CD14-positive monocyte (primary cell): Measurements from ENCODE around the gene FGD6. TPM values are rescaled to one million over a fixed set of nuclear protein-coding genes. Genes with fewer than 3 reads are reported as not detected.

Source experiments
- DNase-seq, 3 donors: peaks; one replicate each; pipeline ENCODE4 v3.0.0-alpha.2; 2011 to 2022
- H2AFZ ChIP-seq: 2 replicates; pipeline ENCODE4 v1.6.0; 2012; ENCODE audit warnings: mild to moderate bottlenecking, low read depth, low read length, inconsistent platforms; ENCODE audit not compliant: insufficient read depth, poor library complexity, severe bottlenecking
- H3K27ac ChIP-seq, 2 donors: 1 replicate in 1 of 2; 2 replicates in 1 of 2; pipeline ENCODE4 v1.5.1; 2012 to 2013; ENCODE audit warnings: low read length in 2 of 2, control low read depth in 1 of 2, inconsistent platforms in 1 of 2, low read depth in 1 of 2, mild to moderate bottlenecking in 1 of 2
- H3K27me3 ChIP-seq, 2 donors: one replicate each; pipeline versions ENCODE4 v1.6.0 to v1.6.1; 2011 to 2013; ENCODE audit warnings: low read length in 2 of 2; ENCODE audit not compliant: control insufficient read depth in 2 of 2, insufficient read depth in 2 of 2
- H3K36me3 ChIP-seq, 2 donors: replicated peaks in 1 of 2; 1 replicate in 1 of 2; 2 replicates in 1 of 2; pipeline versions ENCODE4 v1.5.1 to v1.6.1; 2012 to 2013; ENCODE audit warnings: low read length in 2 of 2, control low read depth in 1 of 2, inconsistent platforms in 1 of 2, mild to moderate bottlenecking in 1 of 2; ENCODE audit not compliant: insufficient read depth in 2 of 2, control insufficient read depth in 1 of 2
- H3K4me1 ChIP-seq, 2 donors: 1 replicate in 1 of 2; 2 replicates in 1 of 2; pipeline versions ENCODE4 v1.5.1 to v1.6.1; 2012 to 2013; ENCODE audit warnings: low read length in 2 of 2, control low read depth in 1 of 2, inconsistent platforms in 1 of 2, mild to moderate bottlenecking in 1 of 2, moderate library complexity in 1 of 2; ENCODE audit not compliant: insufficient read depth in 2 of 2, control insufficient read depth in 1 of 2
- H3K4me2 ChIP-seq: replicated peaks from 2 replicates; pipeline ENCODE3; 2012; ENCODE audit warnings: low read length, moderate library complexity, mild to moderate bottlenecking; ENCODE audit not compliant: poor library complexity, severe bottlenecking; ENCODE audit errors: extremely low read depth
- H3K4me3 ChIP-seq, 3 experiments: fragments of 200-600 bp in 1 of 3; sonication (generic) in 1 of 3; replicated peaks in 1 of 3; 1 replicate in 2 of 3; 2 replicates in 1 of 3; pipeline ENCODE4 v1.5.1; 2011 to 2013; ENCODE audit warnings: low read length in 3 of 3, mild to moderate bottlenecking in 3 of 3, control low read depth in 2 of 3, low read depth in 2 of 3, inconsistent platforms in 1 of 3, moderate library complexity in 1 of 3
- H3K79me2 ChIP-seq: 2 replicates; pipeline ENCODE4 v1.6.0; 2012; ENCODE audit warnings: mild to moderate bottlenecking, control low read depth, inconsistent platforms, low read length, moderate library complexity; ENCODE audit not compliant: insufficient read depth
- H3K9ac ChIP-seq: 2 replicates; pipeline ENCODE4 v1.6.0; 2017; ENCODE audit warnings: low read length, mild to moderate bottlenecking; ENCODE audit not compliant: insufficient read depth, poor library complexity, severe bottlenecking
- H3K9me3 ChIP-seq, 2 donors: replicated peaks in 1 of 2; 1 replicate in 1 of 2; 2 replicates in 1 of 2; pipeline versions ENCODE4 v1.5.1 to v1.6.1; 2012 to 2013; ENCODE audit warnings: low read length in 2 of 2, control low read depth in 1 of 2; ENCODE audit not compliant: control insufficient read depth in 1 of 2, insufficient read depth in 1 of 2
- H4K20me1 ChIP-seq: 2 replicates; pipeline ENCODE4 v1.6.0; 2012; ENCODE audit warnings: mild to moderate bottlenecking, low read length, control low read depth, moderate library complexity; ENCODE audit not compliant: insufficient read depth
- H3K27ac Mint-ChIP-seq, 7 donors: one replicate each; pipeline ENCODE4 v1.8.0; 2020; ENCODE audit warnings: mild to moderate bottlenecking in 7 of 7, mixed read lengths in 7 of 7, moderate library complexity in 6 of 7, inconsistent platforms in 2 of 7
- H3K27me3 Mint-ChIP-seq, 3 donors: one replicate each; pipeline ENCODE4 v1.8.0; 2021 to 2022; ENCODE audit warnings: low read depth in 3 of 3, mild to moderate bottlenecking in 3 of 3, mixed read lengths in 3 of 3, moderate library complexity in 3 of 3, inconsistent platforms in 1 of 3
- H3K36me3 Mint-ChIP-seq, 2 donors: one replicate each; pipeline ENCODE4 v1.8.0; 2020; ENCODE audit warnings: mixed read lengths in 2 of 2, inconsistent platforms in 1 of 2, mild to moderate bottlenecking in 1 of 2
- H3K4me1 Mint-ChIP-seq: one replicate; pipeline ENCODE4 v1.8.0; 2020; ENCODE audit warnings: mild to moderate bottlenecking, mixed read lengths
- H3K4me3 Mint-ChIP-seq, 2 donors: one replicate each; pipeline ENCODE4 v1.8.0; 2020; ENCODE audit warnings: mild to moderate bottlenecking in 2 of 2, mixed read lengths in 2 of 2, moderate library complexity in 1 of 2
- H3K9me3 Mint-ChIP-seq, 7 donors: one replicate each; pipeline ENCODE4 v1.8.0; 2020 to 2022; ENCODE audit warnings: mixed read lengths in 7 of 7, mild to moderate bottlenecking in 6 of 7, moderate library complexity in 6 of 7, inconsistent platforms in 2 of 7
- WGBS: methylation state at CpG from one replicate; pipeline ENCODE4 v1.1.5; 2013; ENCODE audit warnings: missing lambda C conversion rate; ENCODE audit not compliant: insufficient coverage; 5-methylcytosine and 5-hydroxymethylcytosine counted together
- intact Hi-C, 2 donors: fragments of 100-400 bp; cut with micrococcal nuclease; formaldehyde crosslinking; loops; one replicate each; pipeline versions ENCODE4 v1.15.0 to v1.15.1; 2023
- polyA plus RNA-seq, 3 donors: library from polyadenylated mRNA; depleted of rRNA in 1 of 3; unstranded in 2 of 3; stranded (reverse) in 1 of 3; fragments of 300-500 nt in 2 of 3; fragments of >200 nt in 1 of 3; fragmentation: Illumina TruSeq in 2 of 3; gene quantifications; 1 replicate in 2 of 3; 2 replicates in 1 of 3; pipeline ENCODE4 v1.2.3, GENCODE V29; 2012 to 2021
- TF ChIP-seq, protein P1 (sequence below): fragments of 200-600 bp; IDR thresholded peaks from one replicate; pipeline ENCODE4 v1.8.0; 2022; ENCODE audit warnings: antibody characterized with exemption, mild to moderate bottlenecking

Gene FGD6
- polyA plus RNA-seq, 3 donors: 4.0 to 8.1 (median 5.3) TPM

DNA sequence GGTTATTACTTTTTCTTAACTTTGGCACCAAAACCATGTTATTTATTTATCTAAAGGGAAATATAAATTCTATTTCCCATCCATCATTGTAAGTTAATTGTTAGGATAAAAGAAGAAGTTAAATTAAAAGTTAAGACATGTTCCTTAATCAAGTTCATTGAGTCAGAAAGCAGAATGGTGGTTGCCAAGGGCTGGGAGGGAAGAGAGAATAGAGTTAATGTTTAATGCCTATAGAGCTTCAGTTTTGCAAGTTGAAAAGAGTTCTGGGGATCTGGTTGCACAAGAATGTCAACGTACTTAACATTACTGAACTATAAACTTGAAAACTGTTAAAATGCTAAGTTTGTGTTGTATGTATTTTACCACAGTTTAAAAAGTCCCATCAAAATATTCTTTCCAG is 80.7 kb downstream of the FGD6 start:
- H3K4me1 ChIP-seq: peaks cover 19 to 22% of the 10 kb centered on the region in 2 donors
- Mint-ChIP-seq H3K4me3 (no peak overlapping the region), H3K27ac (no peak overlapping the region), H3K36me3 (peaks cover 50 to 56% of the 10 kb centered on the region in 2 donors), H3K9me3 (peaks cover 0 to 2% (median 0%) of the 10 kb centered on the region in 7 donors), H3K4me1 (peaks cover 16% of the 10 kb centered on the region), H3K27me3 (peaks cover 0 to 1% (median 0%) of the 10 kb centered on the region in 3 donors)
- no peak overlapping the region for H3K9ac ChIP-seq
- no peaks in the 10 kb centered on the region for H3K79me2 ChIP-seq
- H3K27me3 ChIP-seq: no peaks in the 10 kb centered on the region
- no peak overlapping the region for H3K4me2 ChIP-seq
- WGBS: no CpG with 5 or more reads among the region's 1 CpG
- H3K9me3 ChIP-seq: no peaks in the 10 kb centered on the region
- intact Hi-C loops: no loop called here
- peaks cover 14 to 59% of the 10 kb centered on the region in 2 donors for H3K36me3 ChIP-seq
- H3K4me3 ChIP-seq: no peak overlapping the region
- no peaks in the 10 kb centered on the region for H4K20me1 ChIP-seq
- TF ChIP-seq, protein P1, sequence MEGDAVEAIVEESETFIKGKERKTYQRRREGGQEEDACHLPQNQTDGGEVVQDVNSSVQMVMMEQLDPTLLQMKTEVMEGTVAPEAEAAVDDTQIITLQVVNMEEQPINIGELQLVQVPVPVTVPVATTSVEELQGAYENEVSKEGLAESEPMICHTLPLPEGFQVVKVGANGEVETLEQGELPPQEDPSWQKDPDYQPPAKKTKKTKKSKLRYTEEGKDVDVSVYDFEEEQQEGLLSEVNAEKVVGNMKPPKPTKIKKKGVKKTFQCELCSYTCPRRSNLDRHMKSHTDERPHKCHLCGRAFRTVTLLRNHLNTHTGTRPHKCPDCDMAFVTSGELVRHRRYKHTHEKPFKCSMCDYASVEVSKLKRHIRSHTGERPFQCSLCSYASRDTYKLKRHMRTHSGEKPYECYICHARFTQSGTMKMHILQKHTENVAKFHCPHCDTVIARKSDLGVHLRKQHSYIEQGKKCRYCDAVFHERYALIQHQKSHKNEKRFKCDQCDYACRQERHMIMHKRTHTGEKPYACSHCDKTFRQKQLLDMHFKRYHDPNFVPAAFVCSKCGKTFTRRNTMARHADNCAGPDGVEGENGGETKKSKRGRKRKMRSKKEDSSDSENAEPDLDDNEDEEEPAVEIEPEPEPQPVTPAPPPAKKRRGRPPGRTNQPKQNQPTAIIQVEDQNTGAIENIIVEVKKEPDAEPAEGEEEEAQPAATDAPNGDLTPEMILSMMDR: no peak
- H3K27ac ChIP-seq: no peak overlapping the region
- no peak overlapping the region for H2AFZ ChIP-seq
- no peak for DNase-seq

DNA sequence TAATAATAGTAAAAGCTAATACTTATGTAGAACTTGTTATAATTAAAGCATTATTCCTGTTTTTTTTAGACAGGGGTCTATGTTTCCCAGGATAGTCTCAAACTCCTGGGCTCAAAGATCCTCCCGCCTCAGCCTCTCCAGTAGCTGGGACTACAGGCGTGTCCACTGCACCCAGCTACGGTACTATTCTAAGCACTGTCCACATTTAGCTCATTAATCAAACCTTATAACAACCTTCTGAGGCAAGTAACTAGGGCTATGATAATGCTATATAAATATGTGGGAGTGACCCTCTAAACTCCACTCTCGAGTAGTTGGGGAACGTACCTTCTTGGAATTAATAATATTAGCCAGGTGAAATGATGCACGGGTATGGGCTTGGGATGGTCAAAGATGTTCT is 83.2 kb downstream of the FGD6 start:
- Mint-ChIP-seq H3K27me3 (no peaks in the 10 kb centered on the region), H3K27ac (no peak overlapping the region), H3K9me3 (peaks cover 0 to 2% (median 0%) of the 10 kb centered on the region in 7 donors), H3K4me3 (no peak overlapping the region), H3K4me1 (peaks cover 22% of the 10 kb centered on the region), H3K36me3 (peaks cover 41 to 64% of the 10 kb centered on the region in 2 donors)
- 100% methylated on average over 3 of the region's 6 CpGs for WGBS
- Histone ChIP-seq H3K4me1 (peaks cover 25 to 34% of the 10 kb centered on the region in 2 donors), H3K9me3 (no peaks in the 10 kb centered on the region), H4K20me1 (no peaks in the 10 kb centered on the region), H3K79me2 (no peaks in the 10 kb centered on the region), H3K4me2 (no peak overlapping the region), H3K4me3 (no peak overlapping the region), H2AFZ (no peak overlapping the region), H3K9ac (no peak overlapping the region), H3K36me3 (peaks cover 21 to 46% of the 10 kb centered on the region in 2 donors), H3K27me3 (no peaks in the 10 kb centered on the region), H3K27ac (no peak overlapping the region)
- intact Hi-C loops: loop anchor here in 1 of 2 donors (5.0 kb wide), 1 partner anchor 83 kb away; the partner anchor contains the start of genes FGD6 and VEZT
- DNase-seq: no peak
- TF ChIP-seq, protein P1: no peak
